HCT116 (cell line): Measurements from ENCODE around the gene GPR155.

Source experiments
- CEBPB ChIP-seq: IDR thresholded peaks from 2 replicates; pipeline ENCODE4 v1.6.1; 2012; ENCODE audit warnings: low read depth
- EGR1 ChIP-seq: IDR thresholded peaks from 2 replicates; pipeline ENCODE4 v1.6.1; 2012; ENCODE audit warnings: low read depth
- EZH2 ChIP-seq: fragments of 200-600 bp; sonication (generic); IDR thresholded peaks from 2 replicates; pipeline ENCODE4 v1.6.1; 2017; ENCODE audit warnings: antibody characterized with exemption, mixed run types
- POLR2AphosphoS5 ChIP-seq: IDR thresholded peaks from 2 replicates; pipeline ENCODE4 v1.6.1; 2011; ENCODE audit warnings: mild to moderate bottlenecking, low read depth, low read length, moderate library complexity
- RAD21 ChIP-seq: IDR thresholded peaks from 2 replicates; pipeline ENCODE4 v1.6.1; 2012; ENCODE audit warnings: low read depth, mild to moderate bottlenecking
- SIN3A ChIP-seq: IDR thresholded peaks from 2 replicates; pipeline ENCODE4 v1.6.1; 2012; ENCODE audit warnings: low read depth
- ZNF274 ChIP-seq: fragments of 200-500 bp; sonication (Bioruptor generic); IDR thresholded peaks from 2 replicates; pipeline ENCODE4 v1.6.1; 2014; ENCODE audit warnings: mild to moderate bottlenecking, low read depth, low read length, inconsistent platforms
- TF ChIP-seq, protein P1 (sequence below), 3 experiments: fragments of 200-600 bp in 1 of 3; sonication (generic) in 1 of 3; IDR thresholded peaks in 2 of 3; conservative IDR thresholded peaks in 1 of 3; 2 replicates each; pipeline ENCODE4 v1.5.1; 2012 to 2017; ENCODE audit warnings: low read depth in 2 of 3, low read length in 2 of 3, antibody characterized with exemption in 1 of 3, borderline replicate concordance in 1 of 3, control low read depth in 1 of 3, mild to moderate bottlenecking in 1 of 3, mixed read lengths in 1 of 3, mixed run types in 1 of 3, moderate library complexity in 1 of 3; ENCODE audit not compliant: insufficient read depth in 1 of 3
- TF ChIP-seq, protein P2 (sequence below): IDR thresholded peaks from 2 replicates; pipeline ENCODE4 v1.6.1; 2012
- TF ChIP-seq, protein P3 (sequence below): IDR thresholded peaks from 2 replicates; pipeline ENCODE4 v1.6.1; 2011; ENCODE audit warnings: mild to moderate bottlenecking, low read length, moderate library complexity; ENCODE audit not compliant: insufficient replicate concordance; ENCODE audit errors: extremely low read depth

DNA sequence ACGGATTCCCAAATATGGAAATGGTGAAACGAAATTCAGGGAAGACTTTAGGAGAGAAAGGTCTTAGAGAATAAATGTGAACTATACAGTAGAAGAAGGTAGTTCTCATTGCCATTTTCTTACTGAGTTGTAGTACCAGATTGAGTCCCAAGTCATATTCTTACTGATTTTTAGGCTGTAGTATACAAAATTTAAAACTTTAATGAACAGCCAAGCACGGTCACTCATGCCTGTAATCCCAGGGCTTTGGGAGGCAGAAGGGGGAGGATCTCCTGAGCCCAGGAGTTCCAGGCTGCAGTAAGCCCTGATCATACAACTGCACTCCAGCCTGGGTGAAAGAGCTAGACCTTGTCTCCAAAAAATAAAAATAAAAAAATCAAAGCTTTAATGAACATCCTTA lies 89.1 kb downstream of the GPR155 start:
- TF ChIP-seq RAD21 (no peak), SIN3A (no peak), POLR2AphosphoS5 (no peak), CEBPB (no peak), EGR1 (no peak), EZH2 (no peak), ZNF274 (no peak)
- TF ChIP-seq, protein P1, sequence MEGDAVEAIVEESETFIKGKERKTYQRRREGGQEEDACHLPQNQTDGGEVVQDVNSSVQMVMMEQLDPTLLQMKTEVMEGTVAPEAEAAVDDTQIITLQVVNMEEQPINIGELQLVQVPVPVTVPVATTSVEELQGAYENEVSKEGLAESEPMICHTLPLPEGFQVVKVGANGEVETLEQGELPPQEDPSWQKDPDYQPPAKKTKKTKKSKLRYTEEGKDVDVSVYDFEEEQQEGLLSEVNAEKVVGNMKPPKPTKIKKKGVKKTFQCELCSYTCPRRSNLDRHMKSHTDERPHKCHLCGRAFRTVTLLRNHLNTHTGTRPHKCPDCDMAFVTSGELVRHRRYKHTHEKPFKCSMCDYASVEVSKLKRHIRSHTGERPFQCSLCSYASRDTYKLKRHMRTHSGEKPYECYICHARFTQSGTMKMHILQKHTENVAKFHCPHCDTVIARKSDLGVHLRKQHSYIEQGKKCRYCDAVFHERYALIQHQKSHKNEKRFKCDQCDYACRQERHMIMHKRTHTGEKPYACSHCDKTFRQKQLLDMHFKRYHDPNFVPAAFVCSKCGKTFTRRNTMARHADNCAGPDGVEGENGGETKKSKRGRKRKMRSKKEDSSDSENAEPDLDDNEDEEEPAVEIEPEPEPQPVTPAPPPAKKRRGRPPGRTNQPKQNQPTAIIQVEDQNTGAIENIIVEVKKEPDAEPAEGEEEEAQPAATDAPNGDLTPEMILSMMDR (IDR thresholded peaks at IDR 0.05 in 2 of 3, conservative IDR thresholded peaks at IDR 0.05 in 1 of 3; ENCODE audit: borderline replicate concordance in 1 of 3, insufficient read depth in 1 of 3, low read depth in 2 of 3, low read length in 2 of 3): no peak
- TF ChIP-seq, protein P2, sequence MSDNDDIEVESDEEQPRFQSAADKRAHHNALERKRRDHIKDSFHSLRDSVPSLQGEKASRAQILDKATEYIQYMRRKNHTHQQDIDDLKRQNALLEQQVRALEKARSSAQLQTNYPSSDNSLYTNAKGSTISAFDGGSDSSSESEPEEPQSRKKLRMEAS: no peak
- TF ChIP-seq, protein P3, sequence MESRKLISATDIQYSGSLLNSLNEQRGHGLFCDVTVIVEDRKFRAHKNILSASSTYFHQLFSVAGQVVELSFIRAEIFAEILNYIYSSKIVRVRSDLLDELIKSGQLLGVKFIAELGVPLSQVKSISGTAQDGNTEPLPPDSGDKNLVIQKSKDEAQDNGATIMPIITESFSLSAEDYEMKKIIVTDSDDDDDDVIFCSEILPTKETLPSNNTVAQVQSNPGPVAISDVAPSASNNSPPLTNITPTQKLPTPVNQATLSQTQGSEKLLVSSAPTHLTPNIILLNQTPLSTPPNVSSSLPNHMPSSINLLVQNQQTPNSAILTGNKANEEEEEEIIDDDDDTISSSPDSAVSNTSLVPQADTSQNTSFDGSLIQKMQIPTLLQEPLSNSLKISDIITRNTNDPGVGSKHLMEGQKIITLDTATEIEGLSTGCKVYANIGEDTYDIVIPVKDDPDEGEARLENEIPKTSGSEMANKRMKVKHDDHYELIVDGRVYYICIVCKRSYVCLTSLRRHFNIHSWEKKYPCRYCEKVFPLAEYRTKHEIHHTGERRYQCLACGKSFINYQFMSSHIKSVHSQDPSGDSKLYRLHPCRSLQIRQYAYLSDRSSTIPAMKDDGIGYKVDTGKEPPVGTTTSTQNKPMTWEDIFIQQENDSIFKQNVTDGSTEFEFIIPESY: no peak
